GM23248 (cell line): Measurements from ENCODE around the gene SGMS1.

Experiments
- EZH2 ChIP-seq: fragments of 200-600 bp; sonication (generic); IDR thresholded peaks from 2 replicates; pipeline ENCODE4 v1.6.1; 2018; ENCODE audit warnings: antibody characterized with exemption, mild to moderate bottlenecking; ENCODE audit not compliant: insufficient read depth, poor library complexity, severe bottlenecking
- EZH2phosphoT487 ChIP-seq: fragments of 200-600 bp; sonication (generic); IDR thresholded peaks from 2 replicates; pipeline ENCODE4 v1.6.1; 2018; ENCODE audit warnings: antibody characterized with exemption, moderate library complexity, mild to moderate bottlenecking, low read depth; ENCODE audit not compliant: insufficient read depth

DNA sequence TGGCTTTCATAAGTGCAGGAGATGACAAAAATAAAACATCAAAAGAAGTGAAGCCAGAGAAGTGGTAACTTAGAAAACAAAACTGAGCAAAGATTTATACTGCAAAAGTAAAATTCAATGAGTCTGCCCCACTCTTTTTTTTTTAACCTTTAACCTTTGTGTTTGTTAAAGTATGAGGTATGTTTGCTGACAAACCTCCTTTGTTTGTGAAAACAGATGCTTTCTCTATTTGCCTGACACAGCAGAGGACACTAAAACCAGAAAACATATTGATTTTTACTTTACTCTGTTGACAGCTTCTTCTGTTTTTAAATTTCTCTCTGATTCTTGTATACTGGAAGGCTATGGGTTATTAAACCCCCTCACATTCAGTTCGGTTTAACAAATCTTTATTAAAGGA, 57.6 kb downstream of the SGMS1 start:
- no peak for TF ChIP-seq EZH2
- no peak for TF ChIP-seq EZH2phosphoT487
